ENCODE measurements around the gene MAPK8IP1. TPM values are rescaled to one million over a fixed set of nuclear protein-coding genes. Genes with fewer than 3 reads are reported as not detected.

MAPK8IP1 gene
- total RNA-seq, 1 experiment from 2014 or later, result 12.7 TPM

DNA sequence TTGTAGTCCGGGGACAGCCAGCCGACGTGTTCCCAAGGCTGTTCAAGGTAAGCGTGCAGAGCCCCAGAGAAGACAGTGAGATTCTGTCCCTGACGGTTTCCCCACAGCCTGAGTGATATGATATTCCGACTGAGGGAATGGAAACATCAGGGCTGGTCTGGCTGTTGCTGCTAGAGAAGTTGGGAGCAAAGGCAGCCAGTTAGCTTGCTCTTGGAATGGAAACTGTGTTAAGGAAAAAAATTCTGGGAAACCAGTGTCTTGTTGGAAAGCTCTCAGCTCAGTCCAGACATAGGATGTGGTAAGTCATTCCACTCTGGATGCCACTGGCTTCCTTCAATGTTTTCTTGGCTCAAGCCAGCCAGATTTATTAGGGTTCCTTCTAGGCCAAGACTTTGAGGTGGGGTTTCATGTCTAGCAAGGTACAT is 29.4 kb upstream of the MAPK8IP1 start:
- ATAC-seq, result no peak
- POLR2A ChIA-PET, result no interaction called here
- no peak overlapping the region for H3K4me3 ChIP-seq (ENCODE audit: low read depth in 2 of 2, low read length in 2 of 2)
- TF ChIP-seq, protein P1, sequence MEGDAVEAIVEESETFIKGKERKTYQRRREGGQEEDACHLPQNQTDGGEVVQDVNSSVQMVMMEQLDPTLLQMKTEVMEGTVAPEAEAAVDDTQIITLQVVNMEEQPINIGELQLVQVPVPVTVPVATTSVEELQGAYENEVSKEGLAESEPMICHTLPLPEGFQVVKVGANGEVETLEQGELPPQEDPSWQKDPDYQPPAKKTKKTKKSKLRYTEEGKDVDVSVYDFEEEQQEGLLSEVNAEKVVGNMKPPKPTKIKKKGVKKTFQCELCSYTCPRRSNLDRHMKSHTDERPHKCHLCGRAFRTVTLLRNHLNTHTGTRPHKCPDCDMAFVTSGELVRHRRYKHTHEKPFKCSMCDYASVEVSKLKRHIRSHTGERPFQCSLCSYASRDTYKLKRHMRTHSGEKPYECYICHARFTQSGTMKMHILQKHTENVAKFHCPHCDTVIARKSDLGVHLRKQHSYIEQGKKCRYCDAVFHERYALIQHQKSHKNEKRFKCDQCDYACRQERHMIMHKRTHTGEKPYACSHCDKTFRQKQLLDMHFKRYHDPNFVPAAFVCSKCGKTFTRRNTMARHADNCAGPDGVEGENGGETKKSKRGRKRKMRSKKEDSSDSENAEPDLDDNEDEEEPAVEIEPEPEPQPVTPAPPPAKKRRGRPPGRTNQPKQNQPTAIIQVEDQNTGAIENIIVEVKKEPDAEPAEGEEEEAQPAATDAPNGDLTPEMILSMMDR (IDR thresholded peaks at IDR 0.05), result no peak
- TF ChIP-seq POLR2AphosphoS5 (IDR thresholded peaks at IDR 0.05; ENCODE audit: low read depth, low read length) (no peak), SIN3A (IDR thresholded peaks at IDR 0.05; ENCODE audit: borderline replicate concordance, insufficient read depth, low read depth, low read length) (no peak), TCF7L2 (IDR thresholded peaks at IDR 0.05; ENCODE audit: low read depth, low read length) (no peak)
- TF ChIP-seq, protein P2, sequence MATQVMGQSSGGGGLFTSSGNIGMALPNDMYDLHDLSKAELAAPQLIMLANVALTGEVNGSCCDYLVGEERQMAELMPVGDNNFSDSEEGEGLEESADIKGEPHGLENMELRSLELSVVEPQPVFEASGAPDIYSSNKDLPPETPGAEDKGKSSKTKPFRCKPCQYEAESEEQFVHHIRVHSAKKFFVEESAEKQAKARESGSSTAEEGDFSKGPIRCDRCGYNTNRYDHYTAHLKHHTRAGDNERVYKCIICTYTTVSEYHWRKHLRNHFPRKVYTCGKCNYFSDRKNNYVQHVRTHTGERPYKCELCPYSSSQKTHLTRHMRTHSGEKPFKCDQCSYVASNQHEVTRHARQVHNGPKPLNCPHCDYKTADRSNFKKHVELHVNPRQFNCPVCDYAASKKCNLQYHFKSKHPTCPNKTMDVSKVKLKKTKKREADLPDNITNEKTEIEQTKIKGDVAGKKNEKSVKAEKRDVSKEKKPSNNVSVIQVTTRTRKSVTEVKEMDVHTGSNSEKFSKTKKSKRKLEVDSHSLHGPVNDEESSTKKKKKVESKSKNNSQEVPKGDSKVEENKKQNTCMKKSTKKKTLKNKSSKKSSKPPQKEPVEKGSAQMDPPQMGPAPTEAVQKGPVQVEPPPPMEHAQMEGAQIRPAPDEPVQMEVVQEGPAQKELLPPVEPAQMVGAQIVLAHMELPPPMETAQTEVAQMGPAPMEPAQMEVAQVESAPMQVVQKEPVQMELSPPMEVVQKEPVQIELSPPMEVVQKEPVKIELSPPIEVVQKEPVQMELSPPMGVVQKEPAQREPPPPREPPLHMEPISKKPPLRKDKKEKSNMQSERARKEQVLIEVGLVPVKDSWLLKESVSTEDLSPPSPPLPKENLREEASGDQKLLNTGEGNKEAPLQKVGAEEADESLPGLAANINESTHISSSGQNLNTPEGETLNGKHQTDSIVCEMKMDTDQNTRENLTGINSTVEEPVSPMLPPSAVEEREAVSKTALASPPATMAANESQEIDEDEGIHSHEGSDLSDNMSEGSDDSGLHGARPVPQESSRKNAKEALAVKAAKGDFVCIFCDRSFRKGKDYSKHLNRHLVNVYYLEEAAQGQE (IDR thresholded peaks at IDR 0.05; ENCODE audit: insufficient read depth in 1 of 2, low read depth in 2 of 2, low read length in 1 of 2), result no peak
- H3K9me3 ChIP-seq (ENCODE audit: control insufficient read depth, insufficient read depth, low read depth, low read length), result no peaks in the 10 kb centered on the region
- intact Hi-C loops (cut with micrococcal nuclease; ENCODE audit: unreplicated experiment) (no loop called here), in situ Hi-C loops (cut with HindIII; ENCODE audit: low pct_unique_long_range_greater_than_20kb, low sequenced_read_pairs) (no loop called here)
- H3K36me3 ChIP-seq (ENCODE audit: control insufficient read depth, insufficient read depth, low read length), result peaks cover 4% of the 10 kb centered on the region; the same call in 1 of the 2 replicates
- H3K27me3 ChIP-seq (ENCODE audit: control insufficient read depth, insufficient read depth, low read length), result no peaks in the 10 kb centered on the region
- no peak overlapping the region for H3K27ac ChIP-seq (ENCODE audit: low read length)
- CTCF ChIA-PET, result no interaction called here
- no peak for DNase-seq (ENCODE audit: low read depth, low spot score)
- no TSS peak for BruUV-seq (replicated peaks)
- no peaks in the 10 kb centered on the region; the same call in 1 of the 2 replicates for H3K4me1 ChIP-seq (ENCODE audit: control insufficient read depth, insufficient read depth, low read length)

DNA sequence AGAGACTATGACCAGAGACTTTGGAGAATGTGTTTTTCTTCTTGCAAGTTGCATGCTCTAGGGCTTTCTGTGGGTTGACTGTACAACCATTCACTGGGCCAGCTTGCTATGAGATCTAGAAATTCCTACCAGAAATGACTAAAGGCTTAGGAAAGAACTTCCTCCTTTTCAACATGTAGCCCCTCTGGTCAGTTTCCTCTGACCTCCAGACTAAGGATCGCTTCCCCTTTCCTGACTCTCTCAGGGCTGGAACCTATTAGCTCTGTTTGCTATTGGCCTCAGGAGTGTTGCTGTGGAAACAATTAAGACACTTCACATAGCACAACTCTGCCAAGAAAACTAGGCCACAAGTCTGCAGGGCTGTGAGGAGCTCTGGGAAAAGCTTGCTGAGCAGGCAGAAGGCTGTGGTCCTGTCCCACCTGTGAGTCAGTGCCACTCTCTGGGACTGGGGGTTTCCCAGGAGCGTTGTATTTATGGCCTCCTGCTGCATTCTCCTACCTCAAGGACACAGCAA is 27.4 kb upstream of the MAPK8IP1 start:
- ATAC-seq, result no peak
- intact Hi-C loops (cut with micrococcal nuclease; ENCODE audit: unreplicated experiment), result no loop called here
- CTCF ChIA-PET, result no interaction called here

More for the DNA sequence above, 27.4 kb upstream of the MAPK8IP1 start:
- H3K4me1 ChIP-seq (ENCODE audit: control insufficient read depth, insufficient read depth, low read length), result no peaks in the 10 kb centered on the region; the same call in 1 of the 2 replicates
- no TSS peak for BruUV-seq (replicated peaks)
- TF ChIP-seq, protein P2 (IDR thresholded peaks at IDR 0.05; ENCODE audit: insufficient read depth in 1 of 2, low read depth in 2 of 2, low read length in 1 of 2), result no peak
- TF ChIP-seq TCF7L2 (IDR thresholded peaks at IDR 0.05; ENCODE audit: low read depth, low read length) (no peak), SIN3A (IDR thresholded peaks at IDR 0.05; ENCODE audit: borderline replicate concordance, insufficient read depth, low read depth, low read length) (no peak), POLR2AphosphoS5 (IDR thresholded peaks at IDR 0.05; ENCODE audit: low read depth, low read length) (no peak)
- TF ChIP-seq, protein P1 (IDR thresholded peaks at IDR 0.05), result no peak
- H3K36me3 ChIP-seq (ENCODE audit: control insufficient read depth, insufficient read depth, low read length), result peaks cover 7% of the 10 kb centered on the region; the same call in 1 of the 2 replicates
- POLR2A ChIA-PET, result no interaction called here
- no peaks in the 10 kb centered on the region for H3K9me3 ChIP-seq (ENCODE audit: control insufficient read depth, insufficient read depth, low read depth, low read length)
- no peak overlapping the region for H3K4me3 ChIP-seq (ENCODE audit: low read depth in 2 of 2, low read length in 2 of 2)
- no peak for DNase-seq (ENCODE audit: low read depth, low spot score)
- H3K27ac ChIP-seq (ENCODE audit: low read length), result no peak overlapping the region
- H3K27me3 ChIP-seq (ENCODE audit: control insufficient read depth, insufficient read depth, low read length), result no peaks in the 10 kb centered on the region
- in situ Hi-C loops (cut with HindIII; ENCODE audit: low pct_unique_long_range_greater_than_20kb, low sequenced_read_pairs), result no loop called here
